BLaER1 treated with 17β-estradiol and CSF1 and Interleukin-3, amounts not matched to agents 10 nM and 100 nM (cell line): Measurements from ENCODE around the gene SEMA4A.

ENCODE experiments used
- H3K27ac ChIP-seq, 11 experiments: shearing (Covaris generic); formaldehyde crosslinking; 2 replicates each; pipeline ENCODE4 v1.8.1; 2022
- H3K27me3 ChIP-seq, 11 experiments: shearing (Covaris generic); formaldehyde crosslinking; 2 replicates each; pipeline ENCODE4 v1.8.1; 2022
- H3K36me3 ChIP-seq, 11 experiments: shearing (Covaris generic); formaldehyde crosslinking; 2 replicates each; pipeline ENCODE4 v1.8.1; 2022
- H3K4me1 ChIP-seq, 10 experiments: shearing (Covaris generic); formaldehyde crosslinking; 2 replicates each; pipeline ENCODE4 v1.8.1; 2022
- H3K4me2 ChIP-seq, 11 experiments: shearing (Covaris generic); formaldehyde crosslinking; 2 replicates each; pipeline ENCODE4 v1.8.1; 2022
- H3K4me3 ChIP-seq, 10 experiments: shearing (Covaris generic); formaldehyde crosslinking; 2 replicates each; pipeline ENCODE4 v1.8.1; 2022
- H3K9ac ChIP-seq, 11 experiments: shearing (Covaris generic); formaldehyde crosslinking; 2 replicates each; pipeline ENCODE4 v1.8.1; 2022
- H3K9me3 ChIP-seq, 11 experiments: shearing (Covaris generic); formaldehyde crosslinking; replicated peaks in 1 of 11; 2 replicates each; pipeline ENCODE4 v1.8.1; 2022
- H4K20me1 ChIP-seq, 11 experiments: shearing (Covaris generic); formaldehyde crosslinking; 2 replicates each; pipeline ENCODE4 v1.8.1; 2022
- Cebpa-rat ChIP-seq, 11 experiments: shearing (Covaris generic); IDR thresholded peaks; 2 replicates each; pipeline ENCODE4 v1.8.1; 2022

The SEMA4A gene

GRCh38 chr1:156226782-156227181, 73.4 kb downstream of the SEMA4A start:
- Histone ChIP-seq H4K20me1 (peaks cover 0 to 23% (median 0%) of the 10 kb centered on the region in 11 experiments; a peak in 5 of 22 replicates), H3K27ac (peak overlapping the region in 6 of 11 experiments; percentile 1 to 45 (median 18); a peak in 1 of 22 replicates), H3K9ac (peak overlapping the region in 4 of 11 experiments; percentile 22 to 61 (median 47); a peak in 4 of 22 replicates), H3K4me1 (peaks cover 16 to 41% (median 19%) of the 10 kb centered on the region in 10 experiments), H3K27me3 (no peaks in the 10 kb centered on the region), H3K9me3 (no peaks in the 10 kb centered on the region), H3K4me2 (peak overlapping the region in 5 of 11 experiments; percentile 20 to 63 (median 51); a peak in 4 of 22 replicates), H3K4me3 (no peak overlapping the region), H3K36me3 (peaks cover 44 to 87% (median 66%) of the 10 kb centered on the region in 11 experiments)
- no peak for TF ChIP-seq Cebpa-rat (IDR thresholded peaks at IDR 0.05)
